H9 (cell line): ENCODE measurements around the gene GTF2A1. TPM values are rescaled to one million over a fixed set of nuclear protein-coding genes. Genes with fewer than 3 reads are reported as not detected.

ENCODE experiments used
- DNase-seq: peaks from one replicate; pipeline ENCODE4 v3.0.0-alpha.2; 2017
- H2AFZ ChIP-seq: one replicate; pipeline ENCODE4 v1.6.1; 2013; ENCODE audit warnings: mild to moderate bottlenecking, low read length, control low read depth, moderate library complexity
- H2AK5ac ChIP-seq: 2 replicates; pipeline ENCODE4 v1.6.1; 2013; ENCODE audit warnings: low read length, control low read depth, mixed read lengths; ENCODE audit not compliant: insufficient read length
- H2BK120ac ChIP-seq: one replicate; pipeline ENCODE4 v1.6.1; 2013; ENCODE audit warnings: low read depth, mild to moderate bottlenecking, low read length, control low read depth, inconsistent platforms; ENCODE audit not compliant: poor library complexity, severe bottlenecking
- H2BK12ac ChIP-seq: 2 replicates; pipeline ENCODE4 v1.6.1; 2013; ENCODE audit warnings: low read length, control low read depth, mixed read lengths, low read depth; ENCODE audit not compliant: insufficient read length
- H2BK15ac ChIP-seq: 2 replicates; pipeline ENCODE4 v1.6.1; 2013; ENCODE audit warnings: low read depth, low read length, control low read depth
- H2BK20ac ChIP-seq: one replicate; pipeline ENCODE4 v1.6.1; 2013; ENCODE audit warnings: low read depth, mild to moderate bottlenecking, low read length, control low read depth, inconsistent platforms; ENCODE audit not compliant: poor library complexity, severe bottlenecking
- H2BK5ac ChIP-seq: 2 replicates; pipeline ENCODE4 v1.6.1; 2013; ENCODE audit warnings: low read length, control low read depth, mixed read lengths; ENCODE audit not compliant: insufficient read length
- H3K14ac ChIP-seq: 2 replicates; pipeline ENCODE4 v1.6.1; 2013; ENCODE audit warnings: low read length, control low read depth; ENCODE audit not compliant: insufficient read depth
- H3K18ac ChIP-seq: 2 replicates; pipeline ENCODE4 v1.6.1; 2013; ENCODE audit warnings: low read depth, mild to moderate bottlenecking, mixed read lengths, low read length, control low read depth; ENCODE audit not compliant: insufficient read length
- H3K23ac ChIP-seq: 2 replicates; pipeline ENCODE4 v1.6.1; 2013; ENCODE audit warnings: low read length, control low read depth, mixed read lengths, low read depth; ENCODE audit not compliant: insufficient read length
- H3K23me2 ChIP-seq: 2 replicates; pipeline ENCODE4 v1.6.1; 2013; ENCODE audit warnings: low read depth, mild to moderate bottlenecking, mixed read lengths, low read length, control low read depth; ENCODE audit not compliant: insufficient read length, poor library complexity, severe bottlenecking
- H3K27ac ChIP-seq: 2 replicates; pipeline ENCODE4 v1.5.1; 2013; ENCODE audit warnings: low read length, control low read depth, mixed read lengths, low read depth; ENCODE audit not compliant: insufficient read length
- H3K27me3 ChIP-seq: 2 replicates; pipeline ENCODE4 v1.6.1; 2013; ENCODE audit warnings: low read length, control low read depth, inconsistent platforms; ENCODE audit not compliant: insufficient read depth
- H3K4ac ChIP-seq: 2 replicates; pipeline ENCODE4 v1.6.1; 2013; ENCODE audit warnings: low read depth, mild to moderate bottlenecking, control low read depth, inconsistent platforms, low read length, moderate library complexity
- H3K4me1 ChIP-seq: 2 replicates; pipeline ENCODE4 v1.6.1; 2013; ENCODE audit warnings: low read length, control low read depth, inconsistent platforms; ENCODE audit not compliant: insufficient read depth
- H3K4me2 ChIP-seq: 2 replicates; pipeline ENCODE4 v1.6.1; 2013; ENCODE audit warnings: low read length, control low read depth, mixed read lengths; ENCODE audit not compliant: insufficient read length, insufficient read depth
- H3K56ac ChIP-seq: 2 replicates; pipeline ENCODE4 v1.6.1; 2013; ENCODE audit warnings: low read depth, mild to moderate bottlenecking, mixed read lengths, low read length, control low read depth; ENCODE audit not compliant: insufficient read length
- H3K79me1 ChIP-seq: 2 replicates; pipeline ENCODE4 v1.6.1; 2013; ENCODE audit warnings: low read depth, mild to moderate bottlenecking, moderate library complexity, low read length, control low read depth, inconsistent platforms; ENCODE audit not compliant: insufficient read depth, poor library complexity, severe bottlenecking
- H3K79me2 ChIP-seq: 2 replicates; pipeline ENCODE4 v1.6.1; 2013; ENCODE audit warnings: low read length, control low read depth, inconsistent platforms; ENCODE audit not compliant: insufficient read depth
- H3K9ac ChIP-seq: 2 replicates; pipeline ENCODE4 v1.6.1; 2013; ENCODE audit warnings: low read length, control low read depth, mixed read lengths; ENCODE audit not compliant: insufficient read length; ENCODE audit errors: extremely low read depth
- H3K9me3 ChIP-seq: one replicate; pipeline ENCODE4 v1.6.1; 2013; ENCODE audit warnings: low read depth, low read length, inconsistent platforms; ENCODE audit not compliant: control insufficient read depth
- H3T11ph ChIP-seq: one replicate; pipeline ENCODE4 v1.6.1; 2013; ENCODE audit warnings: mild to moderate bottlenecking, low read length, control low read depth, inconsistent platforms
- H4K20me1 ChIP-seq: one replicate; pipeline ENCODE4 v1.6.1; 2013; ENCODE audit not compliant: control insufficient read depth, insufficient read length, insufficient read depth
- H4K5ac ChIP-seq: 2 replicates; pipeline ENCODE4 v1.6.1; 2013; ENCODE audit warnings: low read depth, mild to moderate bottlenecking, mixed read lengths, low read length, control low read depth; ENCODE audit not compliant: insufficient read length
- H4K8ac ChIP-seq: replicated peaks from 2 replicates; pipeline ENCODE4 v1.6.1; 2013; ENCODE audit warnings: low read length, control low read depth, mixed read lengths, low read depth; ENCODE audit not compliant: insufficient read length
- H4K91ac ChIP-seq: 2 replicates; pipeline ENCODE4 v1.6.1; 2013; ENCODE audit warnings: low read depth, mild to moderate bottlenecking, moderate library complexity, mixed read lengths, low read length, control low read depth; ENCODE audit not compliant: insufficient read length
- H3K27ac Mint-ChIP-seq, 3 experiments: 2 replicates in 2 of 3; 3 replicates in 1 of 3; pipeline ENCODE4 v1.8.0; 2020 to 2021; ENCODE audit warnings: mixed read lengths in 3 of 3, mild to moderate bottlenecking in 1 of 3, moderate library complexity in 1 of 3
- H3K27me3 Mint-ChIP-seq: 2 replicates; pipeline ENCODE4 v1.8.0; 2021; ENCODE audit warnings: low read depth, mild to moderate bottlenecking, moderate library complexity, mixed read lengths
- H3K36me3 Mint-ChIP-seq, 3 experiments: 2 replicates in 2 of 3; 3 replicates in 1 of 3; pipeline ENCODE4 v1.8.0; 2020 to 2021; ENCODE audit warnings: low read depth in 3 of 3, mixed read lengths in 3 of 3; ENCODE audit not compliant: insufficient read depth in 1 of 3
- H3K4me1 Mint-ChIP-seq, 2 experiments: 2 replicates each; pipeline ENCODE4 v1.8.0; 2020; ENCODE audit warnings: mixed read lengths in 2 of 2
- H3K4me3 Mint-ChIP-seq, 2 experiments: 2 replicates in 1 of 2; 3 replicates in 1 of 2; pipeline ENCODE4 v1.8.0; 2020 to 2021; ENCODE audit warnings: mild to moderate bottlenecking in 2 of 2, mixed read lengths in 2 of 2, moderate library complexity in 1 of 2
- H3K9me3 Mint-ChIP-seq, 2 experiments: 2 replicates in 1 of 2; 3 replicates in 1 of 2; pipeline ENCODE4 v1.8.0; 2020; ENCODE audit warnings: mild to moderate bottlenecking in 2 of 2, mixed read lengths in 2 of 2, moderate library complexity in 1 of 2
- WGBS: extraction: QIAGEN DNeasy Blood & Tissue Kit; methylation state at CpG from one replicate; pipeline ENCODE4 v1.1.7; 2013; ENCODE audit warnings: missing lambda C conversion rate, low lambda C conversion rate, mixed read lengths; ENCODE audit not compliant: insufficient read length; ENCODE audit errors: extremely low coverage; 5-methylcytosine and 5-hydroxymethylcytosine counted together
- total RNA-seq: library from RNA; stranded (reverse); gene quantifications from 2 replicates; pipeline ENCODE4 v1.2.1, GENCODE V29; 2021
- TF ChIP-seq, protein P1 (sequence below): fragments of 200-600 bp; sonication (generic); conservative IDR thresholded peaks from 3 replicates; pipeline ENCODE4 v1.8.0; 2021; ENCODE audit warnings: antibody characterized with exemption, mild to moderate bottlenecking

GTF2A1 gene
- total RNA-seq, 1 experiment from 2014 or later = 43.0 TPM

DNA sequence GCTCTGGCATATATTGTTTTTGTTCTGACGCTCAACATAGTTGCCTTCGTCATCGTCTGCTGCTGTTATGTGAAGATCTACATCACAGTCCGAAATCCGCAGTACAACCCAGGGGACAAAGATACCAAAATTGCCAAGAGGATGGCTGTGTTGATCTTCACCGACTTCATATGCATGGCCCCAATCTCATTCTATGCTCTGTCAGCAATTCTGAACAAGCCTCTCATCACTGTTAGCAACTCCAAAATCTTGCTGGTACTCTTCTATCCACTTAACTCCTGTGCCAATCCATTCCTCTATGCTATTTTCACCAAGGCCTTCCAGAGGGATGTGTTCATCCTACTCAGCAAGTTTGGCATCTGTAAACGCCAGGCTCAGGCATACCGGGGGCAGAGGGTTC is 77.0 kb downstream of the GTF2A1 start:
- H3K4me2 ChIP-seq = no peak overlapping the region
- Mint-ChIP-seq H3K27ac (no peak overlapping the region), H3K4me1 (no peaks in the 10 kb centered on the region), H3K27me3 (no peaks in the 10 kb centered on the region), H3K9me3 (no peaks in the 10 kb centered on the region), H3K36me3 (no peaks in the 10 kb centered on the region), H3K4me3 (no peak overlapping the region)
- H2BK5ac ChIP-seq = no peak overlapping the region
- H3K23me2 ChIP-seq = no peaks in the 10 kb centered on the region
- no peak overlapping the region for H2BK120ac ChIP-seq
- no peaks in the 10 kb centered on the region for H3K79me1 ChIP-seq
- no peaks in the 10 kb centered on the region for H3K79me2 ChIP-seq
- H2AK5ac ChIP-seq = no peak overlapping the region
- H3K4ac ChIP-seq = no peak overlapping the region
- H3K14ac ChIP-seq = no peak overlapping the region
- no peaks in the 10 kb centered on the region for H3K9me3 ChIP-seq
- H4K8ac ChIP-seq = no peak overlapping the region
- TF ChIP-seq, protein P1, sequence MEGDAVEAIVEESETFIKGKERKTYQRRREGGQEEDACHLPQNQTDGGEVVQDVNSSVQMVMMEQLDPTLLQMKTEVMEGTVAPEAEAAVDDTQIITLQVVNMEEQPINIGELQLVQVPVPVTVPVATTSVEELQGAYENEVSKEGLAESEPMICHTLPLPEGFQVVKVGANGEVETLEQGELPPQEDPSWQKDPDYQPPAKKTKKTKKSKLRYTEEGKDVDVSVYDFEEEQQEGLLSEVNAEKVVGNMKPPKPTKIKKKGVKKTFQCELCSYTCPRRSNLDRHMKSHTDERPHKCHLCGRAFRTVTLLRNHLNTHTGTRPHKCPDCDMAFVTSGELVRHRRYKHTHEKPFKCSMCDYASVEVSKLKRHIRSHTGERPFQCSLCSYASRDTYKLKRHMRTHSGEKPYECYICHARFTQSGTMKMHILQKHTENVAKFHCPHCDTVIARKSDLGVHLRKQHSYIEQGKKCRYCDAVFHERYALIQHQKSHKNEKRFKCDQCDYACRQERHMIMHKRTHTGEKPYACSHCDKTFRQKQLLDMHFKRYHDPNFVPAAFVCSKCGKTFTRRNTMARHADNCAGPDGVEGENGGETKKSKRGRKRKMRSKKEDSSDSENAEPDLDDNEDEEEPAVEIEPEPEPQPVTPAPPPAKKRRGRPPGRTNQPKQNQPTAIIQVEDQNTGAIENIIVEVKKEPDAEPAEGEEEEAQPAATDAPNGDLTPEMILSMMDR = no peak
- no peak overlapping the region for H2BK12ac ChIP-seq
- no peak overlapping the region for H2AFZ ChIP-seq
- no peak overlapping the region for H3K18ac ChIP-seq
- H3K23ac ChIP-seq = no peak overlapping the region
- no peaks in the 10 kb centered on the region for H4K20me1 ChIP-seq
- no peak overlapping the region for H3K27ac ChIP-seq
- H3T11ph ChIP-seq = no peak overlapping the region
- no peak overlapping the region for H2BK20ac ChIP-seq
- no peak overlapping the region for H4K5ac ChIP-seq
- no peaks in the 10 kb centered on the region for H3K4me1 ChIP-seq
- no peak overlapping the region for H4K91ac ChIP-seq
- H2BK15ac ChIP-seq = no peak overlapping the region
- DNase-seq = no peak
- no peaks in the 10 kb centered on the region for H3K27me3 ChIP-seq
- H3K56ac ChIP-seq = no peak overlapping the region
- no CpG with 5 or more reads among the region's 8 CpGs for WGBS
- H3K9ac ChIP-seq = no peak overlapping the region
